GM12873 (cell line): ENCODE results near the gene SLC25A17.

ENCODE experiments used
- CTCF ChIP-seq: IDR thresholded peaks from 2 replicates; pipeline ENCODE4 v1.5.1; 2012; ENCODE audit warnings: low read depth, mild to moderate bottlenecking, moderate library complexity, low read length, control low read depth; ENCODE audit not compliant: insufficient read depth; ENCODE audit errors: missing control alignments

The SLC25A17 gene

GRCh38 chr22:40855979-40856512 is 36.9 kb upstream of the SLC25A17 start:
- TF ChIP-seq CTCF: no peak

GRCh38 chr22:40855071-40855978 is 36.2 kb upstream of the SLC25A17 start:
- TF ChIP-seq CTCF: no peak

- TF ChIP-seq CTCF: no peak
Observed at GRCh38 chr22:40853961-40854360, 34.8 kb upstream of the SLC25A17 start.

GRCh38 chr22:40853333-40853732 is 34.2 kb upstream of the SLC25A17 start:
- TF ChIP-seq CTCF: no peak

- TF ChIP-seq CTCF: no peak
Observed at GRCh38 chr22:40844951-40845350, 25.8 kb upstream of the SLC25A17 start.

GRCh38 chr22:40838486-40838885 is 19.3 kb upstream of the SLC25A17 start:
- no peak for TF ChIP-seq CTCF

- no peak for TF ChIP-seq CTCF
Observed at GRCh38 chr22:40834619-40835018, 15.5 kb upstream of the SLC25A17 start.
